GM18909 (cell line): ENCODE measurements around the gene JPT2.
"Not testable (repeated sequence)": the region's sequence is repeated elsewhere in the genome, so short reads cannot be mapped to it uniquely, and the experiment has no call there.

Experiments used
- ATAC-seq: cut with Tn5 transposase; IDR thresholded peaks from one replicate; pipeline ENCODE4 v1.9.1; 2021; ENCODE audit warnings: mild to moderate bottlenecking; ENCODE audit not compliant: unreplicated experiment, poor library complexity

The JPT2 gene

DNA sequence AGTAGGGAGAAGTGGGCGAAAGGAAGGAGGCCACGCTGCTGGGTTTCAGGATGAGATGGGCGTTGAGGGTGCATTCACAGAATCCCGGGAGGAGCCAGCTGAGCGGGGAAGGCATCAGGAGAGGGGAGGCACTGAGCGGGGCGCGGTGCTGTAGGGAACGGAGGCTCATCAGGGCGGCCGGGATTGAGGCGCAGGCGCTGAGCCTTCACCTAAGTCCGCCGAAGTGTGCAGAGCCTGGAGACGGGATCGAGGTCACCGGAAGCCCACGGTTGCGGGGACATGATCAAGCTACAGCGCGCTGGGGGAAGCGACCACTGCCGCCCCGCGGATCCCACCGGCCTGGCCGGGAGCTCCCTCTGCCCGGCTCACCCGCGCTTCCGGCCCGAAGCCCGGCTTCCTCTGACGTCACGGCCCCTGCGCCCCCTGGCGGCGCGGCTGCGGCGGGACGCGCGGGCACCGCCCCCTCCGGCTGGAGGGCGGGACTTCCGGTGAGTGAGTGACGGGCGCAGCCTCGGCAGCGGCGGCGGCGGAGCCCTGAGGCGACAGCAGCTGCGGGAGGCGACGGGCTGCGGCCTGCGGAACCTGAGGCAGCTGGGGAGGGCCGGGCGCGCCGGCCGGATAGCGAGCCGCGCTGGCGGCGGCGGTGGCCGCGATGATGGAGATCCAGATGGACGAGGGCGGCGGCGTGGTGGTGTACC, 27.8 kb downstream of the JPT2 start, which contains the start of gene MAPK8IP3:
Gene MAPK8IP3, plus strand, starts transcription at position 508 of the 698 bp plus-strand sequence. Its CDS starts 145 bp downstream, at position 653.
- peak; percentile 87 for ATAC-seq

DNA sequence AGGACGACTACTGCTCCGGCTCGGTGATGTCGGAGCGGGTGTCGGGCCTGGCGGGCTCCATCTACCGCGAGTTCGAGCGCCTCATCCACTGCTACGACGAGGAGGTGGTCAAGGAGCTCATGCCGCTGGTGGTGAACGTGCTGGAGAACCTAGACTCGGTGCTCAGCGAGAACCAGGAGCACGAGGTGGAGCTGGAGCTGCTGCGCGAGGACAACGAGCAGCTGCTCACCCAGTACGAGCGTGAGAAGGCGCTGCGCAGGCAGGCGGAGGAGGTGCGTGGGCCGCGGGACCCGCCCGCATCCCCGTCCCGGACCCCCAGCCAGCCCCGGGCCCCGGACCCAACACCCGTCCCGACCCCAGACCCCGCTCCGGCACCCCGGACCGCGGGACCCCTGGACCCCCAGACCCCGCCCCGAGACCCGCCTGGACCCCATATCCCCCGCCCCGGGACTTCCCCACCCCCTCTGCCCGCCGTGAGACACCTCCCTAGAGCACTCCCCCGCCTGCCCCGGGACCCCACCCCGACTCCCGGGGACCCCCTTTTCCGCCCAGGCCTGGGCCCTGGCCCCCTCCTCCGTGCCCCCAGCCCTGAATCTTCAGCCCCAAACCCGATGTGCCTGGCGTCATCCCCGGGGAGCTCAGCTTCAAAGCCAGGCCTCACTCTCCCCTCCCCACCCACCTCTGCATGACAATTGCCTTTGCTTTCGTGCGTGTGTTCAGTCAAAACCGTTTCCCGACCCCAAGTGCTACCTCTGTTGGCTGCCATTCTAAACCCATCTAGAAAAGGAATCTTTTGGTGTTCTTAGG, 28.5 kb downstream of the JPT2 start:
- peak; percentile 17 for ATAC-seq

DNA sequence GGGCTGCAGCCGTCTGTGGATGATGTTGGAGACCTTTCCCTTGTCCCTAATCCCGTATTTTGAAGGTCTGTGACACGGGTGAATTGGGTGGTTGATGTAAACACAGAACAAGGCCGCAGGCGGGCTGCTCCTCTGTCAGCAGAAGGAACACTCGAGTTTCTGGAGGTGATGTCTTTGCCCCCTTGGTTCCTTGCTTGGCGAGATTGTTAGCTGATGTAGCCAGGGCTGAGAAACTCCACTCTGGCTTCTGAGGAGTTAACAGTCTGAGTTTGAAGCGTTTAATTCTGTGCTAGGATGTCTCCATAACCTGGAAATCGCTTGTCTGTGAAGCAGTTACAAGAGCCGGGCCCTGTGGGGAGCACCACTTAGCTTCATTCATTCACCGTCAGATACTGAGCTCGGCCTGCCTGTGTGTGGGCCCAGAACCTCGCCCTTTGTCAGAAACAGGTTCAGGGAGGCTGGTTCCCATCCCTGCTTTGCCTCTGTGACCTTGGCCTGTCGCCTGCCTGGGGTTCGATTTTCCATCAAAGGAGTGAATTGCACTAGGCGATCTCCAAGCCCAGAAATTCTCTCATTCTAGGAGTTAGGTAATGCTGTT, 29.2 kb downstream of the JPT2 start:
- no peak for ATAC-seq

DNA sequence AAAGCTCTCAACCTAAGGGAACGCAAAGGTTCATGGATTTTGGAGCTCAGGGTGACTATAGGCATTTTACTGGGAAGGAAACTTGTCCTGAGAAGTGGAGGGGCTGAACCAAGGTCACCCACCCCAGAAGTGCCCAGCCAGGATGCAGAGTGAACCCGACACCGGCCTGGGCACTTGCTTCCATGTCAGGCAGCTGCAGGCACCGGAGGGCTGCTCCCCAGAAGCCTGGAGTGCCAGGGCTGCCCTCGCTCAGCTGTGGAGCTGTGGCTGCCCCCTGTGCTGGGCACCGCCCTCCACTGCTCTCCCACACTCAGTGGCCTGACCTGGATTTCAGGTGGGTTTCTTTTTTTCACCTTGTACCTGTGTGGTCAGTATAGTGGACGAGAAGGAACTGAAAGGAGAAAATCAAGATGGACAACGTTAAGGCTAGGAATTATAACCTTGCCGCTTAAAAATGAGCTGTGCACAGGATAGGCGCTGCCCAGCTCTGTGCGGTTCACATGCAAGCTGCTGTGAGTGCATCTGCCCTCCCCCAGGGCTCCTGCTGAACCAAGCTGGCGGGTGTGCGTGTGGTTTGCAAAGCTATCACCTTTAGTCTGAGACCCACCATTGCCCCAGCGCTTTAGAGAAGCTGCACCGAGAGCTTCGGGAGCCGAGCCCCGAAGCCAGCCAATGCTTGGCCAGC, 30.1 kb downstream of the JPT2 start:
- no peak for ATAC-seq

DNA sequence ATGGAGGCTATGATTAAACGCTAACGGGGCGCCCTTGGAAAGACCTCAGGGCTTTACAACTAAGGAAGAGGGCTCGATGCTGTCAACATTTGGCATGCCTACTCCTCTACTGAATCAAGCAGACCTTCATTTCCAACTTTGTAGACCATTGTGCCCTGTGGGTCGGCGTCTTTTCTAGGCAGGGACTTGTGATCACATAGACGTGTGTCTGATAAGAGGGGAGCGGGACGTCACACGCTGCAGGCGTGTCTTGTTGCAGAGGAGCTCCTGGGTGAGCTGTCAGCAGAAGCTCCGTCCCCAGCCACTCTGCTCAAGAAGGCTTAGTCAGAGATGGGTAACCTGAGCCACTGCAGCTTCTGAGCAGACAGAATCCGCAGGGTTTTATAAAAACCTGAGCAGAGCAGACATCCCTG, 30.7 kb downstream of the JPT2 start:
- no peak for ATAC-seq

DNA sequence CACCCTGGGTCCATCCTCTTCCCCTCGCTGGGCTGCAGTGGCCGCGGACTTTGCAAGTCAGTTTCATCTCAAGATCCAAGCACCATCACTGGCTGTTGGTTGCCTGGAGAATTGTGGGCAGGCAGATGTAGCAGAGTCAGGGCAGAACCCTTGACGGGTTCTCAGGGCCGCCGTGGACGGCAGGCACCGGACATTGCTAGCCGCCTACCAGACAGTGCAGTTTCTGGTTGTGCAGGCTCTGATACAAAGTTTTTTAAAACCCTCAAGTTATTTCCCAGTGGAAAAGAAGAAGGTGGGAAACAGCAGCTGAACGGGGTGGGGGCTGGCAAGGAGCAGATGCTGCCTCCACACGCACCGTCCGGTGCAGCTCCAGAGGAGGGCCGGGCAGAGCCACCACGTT, 31.3 kb downstream of the JPT2 start:
- no peak for ATAC-seq

DNA sequence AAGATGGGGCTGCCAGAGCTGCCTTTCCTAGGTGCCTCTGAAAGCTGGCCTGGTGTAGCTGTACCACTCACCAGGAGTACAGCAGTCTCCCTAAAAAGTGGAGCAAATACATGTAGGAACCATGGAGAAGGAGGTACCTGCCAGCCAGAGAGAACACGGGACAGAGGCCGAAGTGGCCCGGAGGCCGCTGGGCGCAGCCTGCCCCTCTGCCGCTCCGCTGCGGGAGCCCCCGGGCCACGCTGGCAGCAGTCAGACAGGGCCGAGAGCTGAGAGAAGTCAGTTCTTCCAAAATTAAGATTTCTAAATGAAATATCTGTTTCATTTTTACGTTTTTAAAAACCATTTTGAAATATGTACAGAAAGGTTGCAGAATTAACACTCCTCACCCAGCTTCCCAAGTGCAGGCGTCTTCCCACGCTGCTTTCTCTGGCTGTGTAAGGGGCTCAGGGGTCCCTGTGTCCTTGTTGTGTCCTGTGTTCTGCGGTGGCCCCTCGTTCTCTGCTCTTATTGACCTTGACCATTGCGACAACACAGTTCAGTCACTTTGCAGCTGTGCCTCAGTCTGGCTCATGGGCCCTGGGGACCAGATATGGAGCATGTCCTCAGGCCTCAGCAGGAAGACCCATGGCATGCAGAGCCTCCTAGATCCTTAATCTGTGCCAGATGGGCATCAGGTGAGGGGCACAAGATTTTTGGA, 32.9 kb downstream of the JPT2 start:
- ATAC-seq = no peak

DNA sequence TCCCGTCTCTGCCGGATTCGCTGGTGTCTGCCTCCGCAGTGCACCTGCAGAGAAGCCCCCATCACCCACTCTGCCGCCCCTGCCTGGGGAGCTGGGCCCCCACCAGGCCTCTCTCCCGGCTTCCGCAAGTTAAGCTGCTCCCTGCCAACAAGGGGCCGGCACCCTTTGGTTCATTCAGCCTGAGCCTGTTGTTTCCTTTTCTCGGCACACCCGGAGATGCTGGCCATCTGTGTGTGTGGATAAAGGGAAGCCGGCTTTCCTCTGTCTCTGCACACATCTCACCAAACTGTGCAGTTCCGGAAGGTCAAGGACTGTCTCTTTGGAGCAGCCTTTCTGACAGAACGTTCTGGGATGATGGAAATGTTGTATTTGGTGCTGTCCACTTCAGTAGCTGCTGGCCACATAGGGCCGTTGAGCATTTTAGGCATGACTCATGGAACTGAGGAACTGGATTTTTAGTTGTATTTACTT, 34.7 kb downstream of the JPT2 start:
- ATAC-seq = no peak

DNA sequence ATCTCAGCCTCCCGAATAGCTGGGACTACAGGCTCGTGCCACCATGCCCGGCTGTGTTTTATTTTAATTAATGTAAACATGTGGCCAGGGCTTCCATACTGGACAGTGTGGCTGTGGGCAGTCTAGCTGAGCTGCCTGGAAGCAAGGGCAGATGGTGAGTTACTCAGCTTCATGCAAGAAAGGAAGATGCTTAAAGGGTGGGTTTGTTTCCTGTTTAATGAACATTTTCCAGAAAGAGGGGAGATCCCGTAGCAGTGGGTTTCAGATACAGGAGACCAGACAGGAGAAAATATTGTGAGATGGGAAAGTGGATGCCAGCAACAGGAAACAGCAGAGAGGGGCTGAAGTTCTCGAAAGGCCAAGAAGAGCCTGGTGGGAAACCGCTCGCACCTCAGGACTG, 35.3 kb downstream of the JPT2 start:
- ATAC-seq = no peak

DNA sequence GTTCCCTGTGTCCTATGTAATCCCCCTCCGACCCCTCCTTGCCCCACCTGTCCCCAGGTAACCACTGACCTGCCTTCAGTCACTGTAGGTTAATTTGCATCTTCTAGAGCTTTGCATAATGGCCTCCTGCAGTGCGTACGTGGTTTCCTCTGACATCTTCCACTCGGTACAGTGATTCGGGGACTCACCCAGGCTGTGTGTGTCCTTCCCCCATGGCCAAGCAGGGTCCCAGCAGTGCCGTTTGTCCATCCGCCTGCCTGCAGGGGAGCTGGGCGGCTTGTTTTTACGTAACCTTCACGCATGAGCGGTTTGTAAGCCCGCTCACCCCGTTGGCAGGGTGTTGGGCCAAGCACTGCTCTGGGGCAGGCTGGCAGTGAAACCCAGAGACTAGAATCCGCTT, 35.9 kb downstream of the JPT2 start:
- no peak for ATAC-seq

DNA sequence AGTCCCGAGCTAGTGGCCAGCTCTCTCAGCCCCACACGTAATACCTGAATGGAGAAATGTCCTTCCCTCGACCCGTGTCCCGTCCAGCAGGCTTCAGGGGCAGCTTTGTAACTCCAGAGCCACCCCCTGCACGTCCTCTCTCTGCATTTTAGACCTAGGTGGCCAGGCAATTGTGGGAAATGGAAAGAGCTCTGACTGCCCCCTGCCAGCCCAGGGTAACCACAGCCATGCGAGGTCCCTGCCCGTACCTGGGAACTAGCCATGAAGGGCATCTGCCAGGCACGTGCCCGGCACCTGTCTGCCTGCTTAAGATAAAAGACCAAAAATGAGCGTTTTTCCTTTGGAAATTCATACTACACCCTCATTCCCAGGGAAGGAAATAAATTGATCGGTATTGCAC, 37.1 kb downstream of the JPT2 start:
- ATAC-seq = no peak

DNA sequence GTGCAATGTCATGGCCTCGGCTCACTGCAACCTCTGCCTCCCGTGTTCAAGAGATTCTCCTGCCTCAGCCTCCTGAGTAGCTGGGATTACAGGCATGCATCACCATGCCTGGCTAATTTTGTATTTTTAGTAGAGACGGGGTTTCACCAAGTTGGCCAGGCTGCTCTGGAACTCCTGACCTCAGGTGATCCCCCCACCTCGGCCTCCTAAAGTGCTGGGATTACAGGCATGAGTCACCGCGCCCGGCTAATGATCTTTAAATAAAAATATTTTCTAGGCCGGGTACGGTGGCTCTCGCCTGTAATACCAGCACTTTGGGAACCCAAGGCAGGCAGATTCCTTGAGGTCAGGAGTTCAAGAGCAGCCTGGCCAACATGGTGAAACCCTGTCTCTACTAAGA, 40.2 kb downstream of the JPT2 start:
- ATAC-seq = not testable (repeated sequence)

DNA sequence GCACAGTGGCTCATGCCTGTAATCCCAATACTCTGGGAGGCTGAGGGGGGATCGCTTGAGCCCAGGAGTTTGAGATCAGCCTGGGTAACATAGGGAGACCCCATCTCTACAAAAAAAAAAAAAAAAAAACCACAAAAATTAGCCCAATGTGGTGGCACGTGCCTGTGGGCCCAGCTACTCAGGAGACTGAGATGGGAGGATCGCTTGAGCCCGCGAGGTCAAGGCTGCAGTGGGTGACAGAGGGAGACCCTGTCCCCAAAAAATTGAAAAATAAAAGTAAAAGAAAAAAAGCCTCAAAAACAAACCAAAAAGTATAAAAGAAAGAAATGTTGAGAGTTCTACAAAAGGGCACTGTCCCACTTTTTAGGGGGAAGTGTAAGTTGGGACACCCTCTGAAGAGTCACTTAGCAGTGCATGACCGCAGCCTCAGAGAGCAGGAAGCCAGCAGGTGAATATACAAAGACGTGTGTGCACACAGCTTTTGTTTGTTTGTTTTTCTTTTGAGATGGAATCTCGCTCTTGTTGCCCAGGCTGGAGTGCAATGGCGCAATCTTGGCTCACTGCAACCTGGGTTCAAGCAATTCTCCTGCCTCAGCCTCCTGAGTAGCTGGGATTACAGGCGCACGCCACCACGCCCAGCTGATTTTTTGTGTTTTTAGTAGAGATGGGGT, 41.6 kb downstream of the JPT2 start:
- ATAC-seq = not testable (repeated sequence)

DNA sequence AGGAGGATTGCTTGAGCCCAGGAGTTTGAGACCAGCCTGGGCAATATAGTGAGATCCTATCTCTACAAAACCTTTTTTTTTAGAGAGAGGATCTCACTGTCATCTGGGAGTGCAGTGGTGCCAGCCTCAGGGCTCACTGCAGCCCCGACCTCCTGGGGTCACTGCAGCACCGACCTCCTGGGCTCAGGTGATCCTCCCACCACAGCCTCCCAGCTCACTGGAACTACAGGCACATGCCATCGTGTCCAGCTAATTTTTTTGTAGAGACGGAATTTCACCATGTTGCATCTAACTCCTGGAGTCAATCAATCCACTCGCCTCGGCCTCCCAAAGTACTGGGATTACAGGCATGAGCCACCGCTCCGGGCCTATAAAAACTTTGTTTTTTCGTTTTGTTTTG, 43.3 kb downstream of the JPT2 start:
- ATAC-seq = no peak

DNA sequence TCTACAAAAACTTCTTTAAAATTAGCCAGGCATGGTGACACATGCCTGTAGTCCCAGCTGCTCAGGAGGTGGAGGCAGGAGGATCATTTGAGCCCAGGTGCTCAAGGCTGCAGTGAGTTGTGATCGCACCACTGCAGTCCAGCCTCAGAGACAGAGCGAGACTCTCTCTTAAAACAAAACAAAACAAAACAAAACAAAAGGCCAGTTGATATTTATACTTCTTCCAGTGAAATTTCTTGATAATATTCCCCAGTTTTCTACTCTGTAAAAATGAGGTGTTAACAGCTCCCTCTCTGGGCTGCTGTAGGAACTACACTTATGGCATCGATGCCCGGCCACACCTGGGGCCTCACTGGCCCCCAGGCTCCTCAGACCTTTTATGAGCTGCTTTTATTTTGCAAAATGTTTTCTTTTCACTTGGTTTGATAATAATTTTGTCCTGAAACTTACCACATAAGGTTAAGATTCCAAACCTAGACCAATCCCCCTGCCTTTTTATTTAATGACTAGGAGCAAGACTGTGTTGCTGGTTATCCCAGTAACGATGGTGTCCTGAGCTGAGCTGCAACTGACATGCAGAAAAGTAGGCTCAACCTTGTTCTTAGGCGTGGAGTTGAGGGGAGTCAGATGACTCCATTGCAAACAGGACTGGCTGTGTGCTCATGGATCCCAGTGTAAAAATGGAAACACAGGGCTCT, 45.5 kb downstream of the JPT2 start:
- ATAC-seq = no peak

DNA sequence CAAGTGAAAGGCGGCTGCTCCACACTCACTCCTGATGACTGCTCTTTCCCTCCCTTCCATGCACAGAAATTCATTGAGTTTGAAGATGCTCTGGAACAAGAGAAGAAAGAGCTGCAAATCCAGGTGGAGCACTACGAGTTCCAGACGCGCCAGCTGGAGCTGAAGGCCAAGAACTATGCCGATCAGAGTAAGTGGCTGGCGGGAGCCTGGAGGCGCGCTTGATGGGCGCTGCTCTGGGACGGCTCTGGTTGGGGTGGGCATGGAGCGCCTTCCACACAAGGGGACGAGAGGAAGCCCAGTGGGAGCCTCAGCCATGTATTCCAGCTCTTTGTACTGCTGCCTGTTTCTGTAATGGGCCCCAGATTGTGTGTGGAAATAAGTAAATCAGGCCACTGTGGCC, 46.4 kb downstream of the JPT2 start:
- no peak for ATAC-seq

DNA sequence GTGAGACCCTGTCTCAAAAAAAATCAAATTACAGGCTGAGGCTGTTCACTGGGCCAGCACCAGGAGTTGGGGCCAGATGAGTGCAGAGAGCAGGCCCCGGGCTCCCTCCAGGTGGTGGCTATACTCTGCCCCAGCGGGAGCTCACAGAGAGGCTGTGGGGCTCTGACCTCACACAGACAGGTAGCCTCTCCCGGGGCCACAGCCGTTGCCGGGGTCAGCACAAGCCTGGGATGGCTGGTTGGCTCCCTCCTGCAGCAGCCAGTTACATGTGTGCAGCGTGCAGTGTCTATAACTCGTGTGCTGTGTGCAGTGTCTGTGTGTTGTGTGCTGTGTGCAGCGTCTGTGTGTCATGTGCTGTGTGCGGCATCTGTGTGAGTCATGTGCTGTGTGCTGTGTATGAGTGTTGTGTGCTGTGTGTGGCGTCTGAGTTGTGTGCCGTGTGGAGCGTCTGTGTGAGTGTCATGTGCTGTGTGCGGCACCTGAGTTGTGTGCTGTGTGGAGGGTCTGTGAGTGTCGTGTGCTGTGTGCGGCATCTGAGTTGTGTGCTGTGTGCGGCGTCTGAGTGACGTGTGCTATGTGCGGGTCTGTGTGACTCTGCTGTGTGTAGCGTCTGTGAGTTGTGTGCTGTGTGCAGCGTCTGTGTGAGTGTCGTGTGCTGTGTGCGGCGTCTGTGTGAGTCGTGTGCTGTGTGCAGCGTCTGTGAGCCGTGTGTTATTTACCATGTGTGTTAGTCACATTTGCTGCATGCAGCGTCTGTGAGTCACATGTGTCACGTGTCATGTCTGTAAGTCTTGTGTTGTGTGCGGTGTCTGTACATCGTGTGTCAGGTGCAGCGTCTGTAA, 48.8 kb downstream of the JPT2 start:
- ATAC-seq = no peak
